Fibroblast of lung (primary cell): ENCODE data around the gene PRLR.

Experiments used
- CTCF ChIP-seq, 2 donors: IDR thresholded peaks in 1 of 2; conservative IDR thresholded peaks in 1 of 2; 1 replicate in 1 of 2; 2 replicates in 1 of 2; pipeline ENCODE4 v1.5.1; 2011 to 2012; ENCODE audit warnings: low read length in 2 of 2, control low read depth in 1 of 2, inconsistent platforms in 1 of 2, low read depth in 1 of 2, mild to moderate bottlenecking in 1 of 2
- EZH2 ChIP-seq: IDR thresholded peaks from 2 replicates; pipeline ENCODE4 v1.5.1; 2012; ENCODE audit warnings: low read length, control low read depth, mild to moderate bottlenecking; ENCODE audit errors: missing control alignments

GRCh38 chr5:35269006-35269405 is 38.7 kb upstream of the PRLR start:
- TF ChIP-seq CTCF (conservative IDR thresholded peaks at IDR 0.05 in 1 of 2, IDR thresholded peaks at IDR 0.05 in 1 of 2; ENCODE audit: low read depth in 1 of 2, low read length in 2 of 2): no peak
- no peak for TF ChIP-seq EZH2
